Activated naive CD4-positive, alpha-beta T cell treated with Interleukin-2 at 50 U/mL for 16 hours (primary cell): ENCODE data around the gene MYEOV.

Experiments used
- DNase-seq: peaks from one replicate; pipeline ENCODE4 v3.0.0-alpha.2; 2020

MYEOV gene

DNA sequence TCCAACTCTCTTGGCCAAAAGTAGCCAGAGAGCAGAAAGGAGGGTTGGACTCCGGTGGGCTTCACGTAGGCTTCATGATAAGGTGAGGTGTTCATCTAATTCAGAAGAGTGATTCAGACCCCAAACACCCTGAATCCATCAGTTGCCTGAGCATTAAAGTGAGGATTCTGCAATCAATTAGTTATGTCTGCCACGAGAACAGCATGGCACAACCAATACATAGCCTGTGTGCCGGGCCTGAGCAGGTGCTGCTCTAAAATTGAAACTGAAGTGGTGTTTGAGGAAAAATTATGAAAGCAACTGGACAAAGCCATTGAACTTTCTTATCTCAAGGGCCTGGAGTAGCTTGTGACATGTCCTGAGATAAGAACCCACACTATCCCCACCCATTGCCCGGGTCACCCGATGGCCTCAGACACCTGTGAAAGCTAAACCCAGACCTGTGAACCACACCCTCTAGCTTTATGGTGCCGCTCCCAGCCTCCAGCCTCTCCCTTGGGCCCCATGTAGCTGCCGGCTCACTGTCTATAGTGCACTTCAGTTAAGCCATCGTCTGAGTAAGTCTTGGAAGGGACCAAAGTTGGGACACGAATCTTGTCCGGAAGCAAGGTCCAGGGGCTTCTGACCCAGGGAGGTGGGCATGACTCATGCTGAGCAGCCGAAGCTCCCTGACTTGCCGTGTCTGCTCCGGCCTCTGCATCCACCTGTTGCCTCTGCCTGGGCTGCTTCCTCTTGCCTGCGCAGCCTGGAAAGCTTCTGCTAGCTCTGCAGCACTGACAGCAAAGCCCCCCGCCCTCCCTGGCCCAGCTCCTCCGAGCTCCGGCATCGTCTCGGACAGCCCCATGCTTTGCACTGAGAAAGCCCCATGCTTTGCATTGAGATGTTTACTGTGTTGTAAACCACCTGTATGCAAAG is 5.7 kb upstream of the MYEOV start:
- no peak for DNase-seq

DNA sequence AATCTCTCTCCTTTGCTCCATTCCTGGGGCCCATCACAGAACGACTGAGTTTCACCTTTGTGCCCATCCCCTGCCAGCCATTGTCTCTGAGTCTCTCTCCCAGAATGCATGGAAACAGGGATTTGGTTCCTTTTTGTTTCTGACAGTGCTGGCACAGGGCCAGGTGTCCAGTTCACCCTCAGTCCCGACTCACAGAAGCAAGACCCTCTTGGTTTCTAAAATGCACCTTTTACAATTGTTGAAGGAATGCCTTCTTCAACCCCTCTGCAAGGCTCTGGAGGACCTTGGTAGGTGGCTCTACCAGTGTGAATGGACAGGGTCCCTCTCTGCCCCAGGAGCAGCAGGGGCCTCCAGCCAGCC is 5.1 kb upstream of the MYEOV start:
- DNase-seq, result no peak

DNA sequence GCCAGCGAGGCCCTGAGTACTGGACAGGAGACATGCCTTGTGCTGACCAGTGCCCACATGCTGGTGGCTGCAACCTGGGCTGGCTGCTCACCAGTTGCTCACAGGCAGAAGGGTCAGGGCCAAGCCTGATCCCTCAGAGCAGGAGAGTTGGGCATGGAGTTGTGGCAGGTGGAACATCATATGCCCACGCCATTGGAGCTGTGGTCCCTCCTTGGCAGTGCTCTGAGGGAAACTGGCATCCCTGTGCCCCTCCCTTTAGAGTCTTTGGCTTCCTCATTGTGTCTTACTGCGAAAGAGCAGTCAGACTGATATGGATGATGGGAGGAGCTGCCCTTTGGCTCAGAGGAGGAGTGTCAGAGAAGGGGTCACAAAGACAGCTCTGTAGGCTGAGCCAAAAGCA is 3.1 kb upstream of the MYEOV start:
- DNase-seq, result no peak

DNA sequence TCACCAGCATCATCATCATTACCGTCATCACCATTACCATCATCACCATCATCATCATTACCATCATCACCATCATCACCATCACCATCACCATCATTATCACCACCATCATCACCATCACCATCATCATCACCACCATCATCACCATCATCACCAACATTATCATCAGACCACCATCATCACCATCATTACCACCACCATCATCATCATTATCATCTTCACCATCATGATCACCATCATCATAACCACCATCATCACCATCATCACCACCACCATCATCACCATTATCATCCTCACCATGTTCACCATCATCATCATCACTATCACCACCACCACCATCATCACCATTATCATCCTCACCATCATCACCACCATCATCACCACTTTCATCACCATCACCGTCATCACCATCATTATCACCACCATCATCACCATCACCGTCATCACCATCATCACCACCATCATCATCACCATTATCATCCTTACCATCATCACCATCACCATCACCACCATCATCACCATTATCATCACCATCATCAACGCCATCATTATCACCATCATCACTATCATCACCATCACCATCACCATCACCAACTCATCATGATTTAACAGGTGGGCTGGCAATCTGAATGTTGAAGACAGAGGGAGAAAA is 2.4 kb upstream of the MYEOV start:
- DNase-seq, result no peak

DNA sequence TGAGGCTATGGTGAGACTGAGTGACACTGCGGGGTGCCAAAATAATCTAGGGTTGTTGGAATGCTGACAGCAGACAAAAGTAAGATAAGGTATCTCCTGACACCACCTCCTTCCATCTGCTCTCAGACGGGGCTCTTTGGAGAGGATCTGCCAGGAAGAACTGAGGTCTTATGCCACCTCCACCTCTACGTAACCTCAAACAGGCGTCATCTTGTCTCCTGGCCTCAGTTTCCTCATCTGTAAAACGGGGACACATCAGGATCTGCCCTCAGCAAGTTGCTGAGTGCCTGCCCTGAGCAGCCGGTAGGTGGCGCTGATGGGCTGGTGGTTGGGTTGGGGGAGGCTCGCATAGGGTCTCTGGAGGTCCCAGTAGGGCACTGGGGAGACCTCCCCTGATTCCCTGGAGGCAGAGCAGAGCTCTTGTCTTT is 1.7 kb upstream of the MYEOV start:
- peak; percentile 58 for DNase-seq

DNA sequence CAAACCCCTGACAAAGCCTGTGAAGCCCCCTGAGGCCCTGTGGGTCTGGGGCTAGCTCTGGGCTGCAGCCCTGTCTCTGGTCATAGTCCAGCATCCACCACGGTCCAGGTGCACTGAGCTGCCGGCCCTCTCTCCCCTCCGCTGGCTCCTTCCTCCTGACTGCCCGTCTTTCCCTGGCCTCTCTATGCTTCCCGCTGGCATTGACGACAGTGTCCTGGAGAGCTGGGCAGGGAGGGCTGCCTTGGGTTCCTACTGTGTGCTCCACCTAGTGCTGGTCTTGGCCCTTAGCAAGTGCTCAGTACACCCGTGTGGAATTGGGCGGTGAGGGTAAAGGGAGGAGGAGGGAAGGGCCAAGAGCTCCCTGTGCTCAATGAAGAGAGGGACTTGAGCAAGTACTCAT is 868 bp upstream of the MYEOV start:
- no peak for DNase-seq

DNA sequence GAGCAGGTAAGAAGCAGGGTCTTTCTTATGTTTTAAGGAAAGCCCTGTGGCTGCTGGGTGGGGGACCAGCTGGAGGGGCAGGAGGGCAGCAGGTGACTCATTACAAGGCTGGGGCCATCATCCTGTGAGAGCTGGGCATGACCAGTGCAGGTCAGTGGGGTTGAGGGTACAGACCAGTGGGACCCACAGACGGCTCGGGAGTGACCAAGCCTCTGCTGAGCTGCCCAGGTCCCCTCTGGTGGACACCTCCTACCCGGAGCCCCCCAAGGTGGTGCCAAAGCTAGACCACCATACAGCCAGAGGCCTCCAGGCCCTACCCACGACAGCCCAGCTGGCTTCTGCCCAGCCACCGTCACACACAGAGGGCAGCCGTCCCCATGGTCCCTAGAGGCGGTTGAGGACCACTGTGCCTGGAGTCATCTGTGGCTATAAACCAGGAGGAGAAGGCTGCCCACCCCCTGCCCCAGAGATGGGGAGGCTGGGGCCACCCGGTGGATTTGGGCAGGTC is 670 bp downstream of the MYEOV start:
- no peak for DNase-seq

DNA sequence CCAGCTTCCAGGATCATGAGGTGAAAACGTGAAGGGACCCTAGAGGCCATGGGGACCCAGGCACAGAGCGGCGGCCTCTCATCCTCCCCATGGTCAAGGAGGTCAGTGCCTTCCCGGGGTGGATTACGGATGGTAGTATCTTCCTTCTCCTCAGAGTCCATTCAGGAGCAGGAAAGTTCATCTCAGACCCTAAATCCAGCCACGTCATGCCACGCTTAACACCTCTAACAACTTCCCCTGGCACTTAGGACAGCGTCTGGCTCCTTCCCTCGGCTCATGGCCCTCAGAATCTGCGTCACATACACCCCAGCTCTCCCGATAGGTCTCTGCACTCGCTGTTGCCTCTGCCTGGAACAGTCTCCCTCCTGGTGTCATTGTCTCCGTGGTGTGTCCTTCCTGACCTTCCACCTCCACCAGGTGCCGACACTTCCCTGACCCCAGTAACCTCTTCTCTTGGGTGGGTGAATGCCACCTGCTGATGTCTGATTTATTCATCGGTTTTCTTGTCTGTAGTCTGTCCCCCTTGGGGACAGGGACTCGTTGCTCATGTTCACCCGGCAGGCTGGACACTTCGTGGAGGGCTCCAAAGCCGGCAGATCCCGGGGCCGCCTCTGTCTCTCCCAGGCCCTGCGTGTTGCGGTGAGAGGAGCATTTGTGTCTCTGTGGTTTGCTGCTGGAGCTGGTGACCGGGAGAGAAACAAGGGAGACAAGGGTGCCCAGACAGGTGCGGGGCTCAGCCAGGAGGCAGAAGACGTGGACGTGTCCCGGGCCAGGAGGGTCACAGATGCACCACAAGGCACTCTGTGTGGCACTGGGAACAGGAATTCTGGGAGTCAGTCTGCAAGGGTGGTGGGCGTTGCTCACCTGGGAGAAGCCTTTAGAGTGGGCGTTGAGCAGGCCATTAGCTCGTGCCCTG is 1.4 kb downstream of the MYEOV start:
- no peak for DNase-seq

DNA sequence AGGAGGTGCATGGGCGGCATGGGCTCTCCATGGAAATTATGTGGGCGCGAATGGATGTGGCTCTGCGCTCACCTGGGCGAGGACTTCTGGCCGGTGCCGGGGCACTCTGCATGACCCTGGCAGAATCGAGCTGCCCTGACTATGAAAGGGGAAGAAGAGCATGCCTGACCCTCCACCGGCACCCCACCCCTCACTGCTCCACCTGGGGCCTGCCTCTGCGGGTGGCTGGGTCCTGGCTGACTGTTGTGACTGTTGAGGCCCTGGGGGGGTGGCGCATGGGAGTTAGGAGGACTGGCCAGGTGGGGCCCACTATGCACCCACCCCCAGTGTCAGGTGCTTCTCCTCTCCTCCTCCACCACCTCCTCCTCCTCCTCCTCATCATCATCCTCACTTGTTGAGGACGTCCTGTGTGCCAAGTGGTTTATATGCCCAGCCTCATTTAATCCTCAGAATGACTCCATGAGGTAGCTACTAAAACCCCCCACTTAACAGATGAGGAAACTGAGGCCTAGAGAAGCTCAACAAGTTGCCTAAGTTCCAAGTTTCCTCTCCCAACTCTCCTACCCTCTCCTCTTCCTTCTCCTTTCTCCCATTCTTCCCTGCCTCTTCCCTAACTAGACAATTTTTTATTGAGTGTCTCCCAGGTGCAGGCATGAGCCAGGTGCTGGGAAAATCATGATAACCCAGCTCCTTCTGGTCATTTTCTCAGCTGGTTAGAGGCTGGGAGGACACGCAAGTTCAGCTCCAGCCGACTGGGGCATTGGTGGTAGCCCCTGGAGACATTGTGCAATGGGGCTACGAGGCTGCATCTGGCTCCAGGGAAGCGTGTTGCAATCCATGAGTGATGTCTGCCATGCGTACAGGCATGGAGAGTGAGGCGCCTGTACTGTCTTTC is 2.3 kb downstream of the MYEOV start:
- no peak for DNase-seq

DNA sequence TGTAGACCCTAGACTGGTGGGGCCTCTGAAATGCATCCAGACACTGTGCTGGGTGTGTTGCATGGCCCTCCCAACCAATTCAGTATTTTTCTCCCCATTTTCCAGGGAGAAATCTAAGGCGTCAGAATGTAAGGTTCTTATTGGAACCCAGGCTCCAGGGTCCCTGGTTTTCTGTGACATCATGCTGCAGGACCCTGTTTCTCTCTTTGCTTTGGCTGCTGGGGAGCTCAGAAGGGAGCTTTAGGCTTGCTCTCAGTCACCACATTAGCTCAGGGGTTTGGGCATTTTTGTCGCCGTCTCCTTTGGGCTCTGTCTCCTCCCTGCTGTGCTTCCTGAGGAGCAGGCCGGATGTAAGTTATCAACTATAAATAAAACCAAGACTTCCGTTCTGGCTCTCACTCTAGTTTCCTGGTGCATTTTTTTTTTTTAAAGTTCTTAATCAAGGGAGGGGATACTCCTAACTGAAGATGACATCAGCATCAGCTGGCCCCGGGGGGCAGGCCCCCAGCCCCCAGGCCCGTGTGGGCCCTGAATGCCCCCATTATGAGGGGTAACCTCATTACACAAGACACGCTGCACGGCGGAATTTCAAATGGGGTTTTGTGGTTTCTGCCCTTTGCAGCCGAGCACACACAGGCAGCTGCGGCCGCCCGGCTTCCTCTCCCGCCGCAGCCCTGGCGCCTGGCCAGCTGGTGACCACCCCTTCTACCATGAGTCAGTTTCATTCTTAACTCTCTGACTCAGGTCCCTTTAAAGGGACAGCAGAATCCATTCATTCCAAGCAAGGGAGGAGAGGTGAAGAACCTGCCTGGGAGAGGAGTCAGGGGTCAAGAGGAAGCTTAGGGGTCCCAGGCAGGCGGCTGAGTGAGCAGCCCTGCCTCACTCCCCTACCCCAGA is 3.2 kb downstream of the MYEOV start:
- DNase-seq, result peak; percentile 86

DNA sequence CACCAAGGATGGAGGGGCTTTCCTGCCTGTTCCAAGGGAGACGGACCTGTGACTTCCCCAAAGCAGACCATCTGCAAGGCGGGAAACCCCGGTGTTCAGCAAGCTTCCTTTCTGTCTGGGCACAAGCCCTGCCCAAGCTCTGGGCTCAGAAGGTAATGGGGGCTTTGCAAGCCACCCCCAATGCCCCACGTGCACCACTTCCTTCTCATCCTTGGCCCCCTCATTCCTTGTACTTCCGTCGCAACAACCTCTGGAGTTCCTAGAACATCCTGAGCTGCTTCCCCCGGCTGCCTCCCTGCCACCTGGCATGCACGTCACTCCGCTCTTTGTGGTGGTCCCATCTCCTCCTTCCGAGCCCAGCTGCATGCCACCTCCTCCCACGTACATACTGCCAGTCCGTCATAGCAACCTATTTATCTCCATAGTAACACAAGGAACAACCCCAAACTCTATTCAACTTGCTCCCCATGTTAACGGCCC is 3.9 kb downstream of the MYEOV start:
- peak; percentile 26 for DNase-seq

DNA sequence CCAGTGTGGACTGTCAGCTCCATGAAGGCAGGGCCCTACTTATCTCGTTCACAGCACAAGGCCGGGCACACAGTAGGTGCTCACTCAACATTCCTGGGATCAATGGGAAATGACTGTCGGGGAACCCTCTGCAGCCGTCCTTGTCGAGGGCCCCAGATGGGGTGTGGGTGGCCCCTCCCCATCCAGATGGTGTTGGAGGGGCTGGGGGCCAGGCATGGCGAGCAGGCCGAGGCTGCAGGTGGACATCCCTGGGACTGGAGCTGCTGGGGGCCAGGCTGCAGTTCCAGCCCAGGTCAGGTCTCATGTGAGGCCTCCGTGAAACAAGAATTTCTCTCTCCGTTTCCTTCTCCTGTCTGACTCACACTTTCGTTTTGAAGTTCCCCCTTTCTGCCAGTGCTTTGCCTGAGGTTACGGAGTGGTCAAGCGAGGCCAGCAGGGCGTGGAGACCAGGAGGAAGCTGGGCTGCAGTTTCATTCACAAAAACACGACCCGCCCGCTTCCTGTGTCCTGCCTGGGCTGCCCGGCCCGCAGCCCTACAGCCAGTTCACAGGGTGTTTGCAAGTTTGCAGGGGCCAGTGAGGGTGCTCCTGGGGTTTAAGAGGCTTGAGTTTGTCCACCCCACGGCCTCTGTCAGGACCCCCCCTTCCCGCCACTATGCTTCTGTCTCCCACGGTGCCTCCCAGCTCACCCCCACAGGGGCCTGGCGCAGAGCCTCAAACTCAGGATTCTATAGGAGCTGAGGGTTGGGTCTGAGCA is 4.5 kb downstream of the MYEOV start:
- DNase-seq, result no peak

DNA sequence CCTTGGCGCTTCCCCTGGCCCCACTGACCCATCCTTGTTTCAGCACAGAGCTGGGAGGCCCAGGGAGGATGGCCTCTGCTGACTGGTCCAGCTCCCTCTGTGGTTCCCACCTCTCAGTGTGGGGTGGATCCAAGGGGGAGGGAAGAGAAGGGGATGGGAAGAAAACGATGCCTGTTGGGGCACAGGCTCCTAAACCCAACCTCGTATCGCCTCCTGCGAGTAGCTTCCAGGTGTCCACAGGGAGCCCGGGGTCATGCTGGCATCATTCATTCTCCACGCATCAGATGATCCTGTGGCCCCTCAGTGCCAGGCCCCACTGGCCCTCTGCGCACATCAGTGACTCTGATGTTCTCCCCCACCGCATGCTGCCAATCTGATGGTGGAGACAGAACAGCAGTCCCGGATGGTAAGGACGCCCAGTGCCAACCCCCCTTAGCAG is 5.1 kb downstream of the MYEOV start:
- DNase-seq, result no peak

DNA sequence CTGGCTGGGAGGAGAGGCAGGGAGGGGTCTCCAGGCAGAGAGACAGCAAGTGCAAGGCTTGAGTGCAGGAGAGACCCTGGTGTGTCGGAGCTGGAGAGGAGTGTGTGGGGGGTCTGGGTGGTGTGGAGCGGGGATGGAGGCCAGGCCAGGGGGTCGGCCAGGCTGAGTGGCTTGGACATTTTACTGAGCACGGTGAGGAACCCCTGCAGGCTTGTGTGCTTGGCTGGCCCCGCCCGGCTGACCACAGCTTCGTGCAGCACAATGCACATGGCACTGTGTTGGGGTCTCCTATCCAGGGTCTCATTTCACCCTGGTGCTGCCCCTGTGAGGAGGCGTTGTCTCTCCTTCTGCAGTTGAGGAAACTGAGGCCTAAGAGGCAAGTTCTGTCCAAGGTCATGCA is 5.6 kb downstream of the MYEOV start:
- DNase-seq, result no peak

DNA sequence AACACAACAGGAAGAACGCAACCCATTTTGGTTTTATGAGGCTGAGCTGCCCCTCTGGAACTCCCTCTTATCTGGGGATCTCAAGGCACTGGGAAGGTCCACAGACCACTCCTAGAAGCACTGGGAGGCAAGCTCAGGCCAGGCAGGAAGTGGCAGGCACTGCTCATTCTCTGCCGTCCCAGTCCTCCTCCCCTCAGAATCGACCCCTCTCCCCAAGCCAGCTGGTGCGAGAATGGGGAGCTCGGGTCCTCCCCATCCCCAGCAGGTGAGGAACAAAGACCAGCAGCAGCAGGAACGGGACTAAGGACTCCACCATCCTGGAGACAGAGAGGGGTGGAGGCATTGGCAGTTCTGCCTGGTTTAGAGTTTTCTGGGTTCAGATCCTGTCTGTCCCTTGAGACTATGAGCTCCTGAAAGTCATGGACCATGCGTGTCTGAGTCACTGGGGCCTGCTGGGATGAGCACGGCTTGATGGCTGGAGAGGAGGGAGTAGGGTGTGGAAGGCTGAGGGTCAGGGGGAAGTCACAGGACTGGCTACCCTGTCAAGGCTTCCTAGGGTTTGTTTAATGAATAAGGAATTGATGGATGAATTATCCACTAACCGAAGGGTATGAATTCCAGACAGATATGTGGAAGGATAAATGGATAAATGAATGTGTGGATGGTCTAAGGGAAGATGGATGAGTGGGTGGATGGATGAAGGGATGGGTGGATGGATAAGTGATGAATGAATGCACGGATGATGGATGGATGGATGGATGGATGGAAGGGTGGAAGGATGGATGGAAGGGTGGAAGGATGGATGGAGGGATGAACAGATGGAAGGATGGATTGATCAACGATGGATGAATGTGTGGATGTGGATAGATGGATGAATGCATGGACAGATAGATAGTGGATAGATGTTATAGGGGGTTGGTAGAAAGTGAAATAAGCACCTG is 6.4 kb downstream of the MYEOV start:
- no peak for DNase-seq

DNA sequence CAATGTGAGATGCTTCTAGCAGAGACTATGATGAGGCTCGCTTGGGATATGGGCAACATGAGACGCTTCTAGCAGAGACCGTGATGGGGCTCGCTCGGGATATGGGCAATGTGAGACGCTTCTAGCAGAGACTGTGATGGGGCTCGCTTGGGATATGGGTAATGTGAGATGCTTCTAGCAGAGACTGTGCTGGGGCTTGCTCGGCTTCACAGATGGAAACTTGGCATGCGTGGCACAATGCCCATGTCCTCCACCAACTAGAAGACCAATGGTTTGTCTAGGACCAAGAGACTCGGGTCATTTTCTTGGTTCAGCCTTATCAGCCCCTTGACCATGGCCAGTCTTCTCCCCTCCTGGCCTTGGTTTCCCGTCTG is 7.1 kb downstream of the MYEOV start:
- DNase-seq, result no peak

DNA sequence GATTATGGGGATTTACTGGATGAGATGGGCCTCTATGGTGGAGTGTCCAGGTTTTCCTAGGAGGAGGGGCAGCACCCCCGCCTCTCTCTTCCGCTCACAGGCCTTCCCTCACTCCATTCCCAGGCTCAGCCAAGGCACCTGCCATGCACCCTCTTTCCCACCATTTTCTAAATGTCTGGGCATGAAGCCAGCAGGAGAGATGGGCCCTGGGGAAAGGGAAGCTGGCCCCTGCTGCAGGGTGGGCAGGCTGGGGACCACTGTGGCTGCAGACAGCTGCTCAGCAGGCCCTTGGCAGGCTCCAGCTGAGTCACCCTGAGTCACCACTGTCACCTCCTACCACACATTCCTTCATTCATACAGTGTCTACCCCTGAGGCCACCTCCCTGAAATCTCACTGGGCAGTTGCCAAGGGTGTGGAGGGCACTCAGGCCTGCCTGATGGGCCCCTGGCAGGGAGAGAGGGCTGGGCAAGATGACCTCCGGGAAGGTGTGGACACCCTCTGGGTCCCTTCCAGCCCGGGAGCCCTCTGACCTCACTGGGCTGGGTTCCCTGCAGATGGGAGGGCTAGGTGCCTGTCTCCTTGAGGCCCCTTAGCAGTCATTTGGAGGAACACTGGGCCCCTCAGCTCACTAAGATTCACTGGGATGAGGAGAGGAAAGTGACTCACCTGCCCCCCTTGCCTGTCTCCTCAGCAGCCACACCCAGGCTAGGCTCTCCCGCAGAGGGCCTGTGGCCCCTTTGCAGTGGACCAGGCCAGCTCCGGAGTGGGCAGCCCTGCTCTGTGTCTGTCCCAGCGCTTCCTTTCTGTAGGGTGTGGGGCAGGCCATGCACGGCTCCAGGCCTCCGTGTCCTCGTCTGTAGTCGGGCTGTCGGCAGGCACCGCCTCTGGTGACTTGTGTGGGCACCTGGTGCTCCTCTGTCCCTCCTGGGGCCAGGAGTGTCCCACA is 7.8 kb downstream of the MYEOV start:
- peak; percentile 52 for DNase-seq
